HG03439 (cell line): ENCODE results near the gene FOXL2.

Source experiments
- ATAC-seq: cut with Tn5 transposase; IDR thresholded peaks from one replicate; pipeline ENCODE4 v1.9.1; 2021; ENCODE audit warnings: mild to moderate bottlenecking, moderate library complexity; ENCODE audit not compliant: unreplicated experiment

Gene FOXL2

GRCh38 chr3:138898708-138899107 lies 48.2 kb downstream of the FOXL2 start:
- ATAC-seq, result no peak

GRCh38 chr3:138898301-138898700 lies 48.6 kb downstream of the FOXL2 start:
- ATAC-seq, result no peak
